Glomerular visceral epithelial cell (primary cell): ENCODE results near the gene LRRC27.
A peak's percentile ranks its signal among the peaks of the same experiment; 100 is the strongest.

Experiments
- DNase-seq: peaks from one replicate; pipeline ENCODE4 v3.0.0-alpha.2; 2016; ENCODE audit errors: extremely low spot score

Gene LRRC27

GRCh38 chr10:132301371-132302330 lies 30.3 kb upstream of the LRRC27 start:
- DNase-seq = no peak

- DNase-seq = no peak
These were observed 29.3 kb upstream of the LRRC27 start for GRCh38 chr10:132302421-132303310.

- no peak for DNase-seq
These were observed 28.5 kb upstream of the LRRC27 start for GRCh38 chr10:132303361-132304115.

GRCh38 chr10:132304756-132305509 lies 27.1 kb upstream of the LRRC27 start:
- no peak for DNase-seq

- no peak for DNase-seq
These were observed 26.2 kb upstream of the LRRC27 start for GRCh38 chr10:132305654-132306342.

- DNase-seq = no peak
These were observed 25.7 kb upstream of the LRRC27 start for GRCh38 chr10:132306343-132306685.

GRCh38 chr10:132306864-132307751 lies 24.9 kb upstream of the LRRC27 start:
- DNase-seq = no peak

- DNase-seq = peak; percentile 96
These were observed 24.0 kb upstream of the LRRC27 start, which contains the start of gene STK32C for GRCh38 chr10:132307823-132308586. TSS of gene STK32C (minus strand) at chr10:132307950. CDS start at chr10:132307833, 117 bp downstream.

GRCh38 chr10:132308587-132309470 lies 23.2 kb upstream of the LRRC27 start:
- DNase-seq = no peak

- no peak for DNase-seq
These were observed 22.5 kb upstream of the LRRC27 start for GRCh38 chr10:132309471-132309865.

GRCh38 chr10:132309879-132310591 lies 22.0 kb upstream of the LRRC27 start:
- no peak for DNase-seq

- DNase-seq = no peak
These were observed 21.2 kb upstream of the LRRC27 start for GRCh38 chr10:132310701-132311337.

GRCh38 chr10:132311338-132311939 lies 20.6 kb upstream of the LRRC27 start:
- DNase-seq = no peak

- DNase-seq = no peak
These were observed 18.7 kb upstream of the LRRC27 start for GRCh38 chr10:132313305-132313704.

GRCh38 chr10:132313865-132314264 lies 18.1 kb upstream of the LRRC27 start:
- no peak for DNase-seq

GRCh38 chr10:132314336-132314735 lies 17.7 kb upstream of the LRRC27 start:
- no peak for DNase-seq
